Lower leg skin (tissue), 4 donors: Measurements from ENCODE around the gene FBXL13. TPM values are rescaled to one million over a fixed set of nuclear protein-coding genes. Genes with fewer than 3 reads are reported as not detected.
"Not testable (repeated sequence)": the region's sequence is repeated elsewhere in the genome, so short reads cannot be mapped to it uniquely, and the experiment has no call there.

Source experiments
- DNase-seq, 2 donors: peaks; one replicate each; pipeline ENCODE4 v3.0.0-alpha.2; 2019; ENCODE audit warnings: low spot score in 2 of 2
- H3K4me3 ChIP-seq: fragments of 200-600 bp; sonication (generic); 2 replicates; pipeline ENCODE4 v1.5.1; 2017; ENCODE audit warnings: mild to moderate bottlenecking, low read depth; ENCODE audit not compliant: poor library complexity, severe bottlenecking
- CTCF ChIP-seq, 3 donors: fragments of 450-650 bp; IDR thresholded peaks; one replicate each; pipeline ENCODE4 v1.5.1; 2016; ENCODE audit warnings: antibody characterized with exemption in 3 of 3, mild to moderate bottlenecking in 3 of 3, moderate library complexity in 2 of 3
- POLR2A ChIP-seq, 2 donors: fragments of 450-650 bp; IDR thresholded peaks; one replicate each; pipeline ENCODE4 v1.6.1; 2016 to 2017; ENCODE audit warnings: antibody characterized with exemption in 2 of 2, mild to moderate bottlenecking in 1 of 2, moderate library complexity in 1 of 2
- WGBS, 2 donors: methylation state at CpG; one replicate each; pipeline ENCODE4 v1.1.5; 2018; 5-methylcytosine and 5-hydroxymethylcytosine counted together
- intact Hi-C: fragments of 100-400 bp; cut with DNase I; formaldehyde crosslinking; loops from one replicate; pipeline ENCODE4 v1.15.0; 2023; ENCODE audit warnings: low total_unique reads
- total RNA-seq, 4 donors: library from RNA; depleted of rRNA; stranded (reverse); fragments of >200 nt; gene quantifications; one replicate each; pipeline ENCODE4 v1.1.0, GENCODE V29; 2016

The FBXL13 gene
- total RNA-seq, 4 donors from 2014 or later = 0.78 to 1.5 (median 1.1) TPM; not detected in 1

- DNase-seq = no peak
- 25 to 44% methylated on average over 6 of the region's 6 CpGs for WGBS, 2 donors
- intact Hi-C loops = no loop called here
- TF ChIP-seq CTCF (IDR thresholded peaks at IDR 0.05) (no peak), POLR2A (IDR thresholded peaks at IDR 0.05) (no peak)
- no peak within 1 kb of the TSS for H3K4me3 ChIP-seq
These were observed 161.9 kb downstream of the FBXL13 start, which contains the start of gene LRRC17 for GRCh38 chr7:102912742-102913141. Gene LRRC17 (plus strand): TSS chr7:102913000. CDS start chr7:102933914, 20,914 bp downstream.

- intact Hi-C loops = no loop called here
- no peak for TF ChIP-seq POLR2A (IDR thresholded peaks at IDR 0.05)
- no peak for TF ChIP-seq CTCF (IDR thresholded peaks at IDR 0.05)
- H3K4me3 ChIP-seq = no peak overlapping the region
- no peak for DNase-seq
These were observed 165.9 kb downstream of the FBXL13 start for GRCh38 chr7:102908676-102909075.

- intact Hi-C loops, DNase-seq, H3K4me3 ChIP-seq: not testable (repeated sequence)
- 91 to 100% methylated on average over 1 of the region's 1 CpG for WGBS, 2 donors
These were observed 171.0 kb downstream of the FBXL13 start for GRCh38 chr7:102903576-102903975.

GRCh38 chr7:102902052-102902451 is 172.5 kb downstream of the FBXL13 start:
- DNase-seq, intact Hi-C loops, H3K4me3 ChIP-seq: not testable (repeated sequence)
- WGBS, 2 donors = 60 to 69% methylated on average over 2 of the region's 2 CpGs

GRCh38 chr7:102898532-102898859 is 176.1 kb downstream of the FBXL13 start:
- intact Hi-C loops = no loop called here

GRCh38 chr7:102897856-102898531 is 176.6 kb downstream of the FBXL13 start:
- no peak overlapping the region for H3K4me3 ChIP-seq
- 78 to 83% methylated on average over 5 of the region's 5 CpGs for WGBS, 2 donors
- intact Hi-C loops = no loop called here
- no peak for DNase-seq
- TF ChIP-seq CTCF (IDR thresholded peaks at IDR 0.05) (no peak), POLR2A (IDR thresholded peaks at IDR 0.05) (no peak)

More at GRCh38 chr7:102898532-102898859, 176.1 kb downstream of the FBXL13 start:
- H3K4me3 ChIP-seq = no peak overlapping the region
- TF ChIP-seq CTCF (IDR thresholded peaks at IDR 0.05) (no peak), POLR2A (IDR thresholded peaks at IDR 0.05) (no peak)
- no peak for DNase-seq
- WGBS, 2 donors = 76 to 77% methylated on average over 5 of the region's 5 CpGs

GRCh38 chr7:102897211-102897631 is 177.4 kb downstream of the FBXL13 start:
- no peak for DNase-seq
- WGBS, 2 donors = 33 to 48% methylated on average over 2 of the region's 2 CpGs
- intact Hi-C loops = no loop called here
- TF ChIP-seq CTCF (IDR thresholded peaks at IDR 0.05) = no peak
- no peak for TF ChIP-seq POLR2A (IDR thresholded peaks at IDR 0.05)
- H3K4me3 ChIP-seq = no peak overlapping the region
